GM12878 (cell line): Measurements from ENCODE around the gene SCP2. TPM values are rescaled to one million over a fixed set of nuclear protein-coding genes. Genes with fewer than 3 reads are reported as not detected.
A peak's percentile ranks its signal among the peaks of the same experiment; 100 is the strongest.

Experiments used
- ATF2 ChIP-seq: IDR thresholded peaks from 2 replicates; pipeline ENCODE4 v1.6.1; 2012; ENCODE audit warnings: low read length, inconsistent platforms
- ETV6 ChIP-seq, 2 experiments: fragments of 450-650 bp in 1 of 2; IDR thresholded peaks in 1 of 2; conservative IDR thresholded peaks in 1 of 2; 2 replicates each; pipeline ENCODE4 v1.6.1; 2014; ENCODE audit warnings: antibody characterized with exemption in 1 of 2, borderline replicate concordance in 1 of 2, low read depth in 1 of 2, mild to moderate bottlenecking in 1 of 2, moderate library complexity in 1 of 2
- MLLT1 ChIP-seq: fragments of 450-650 bp; IDR thresholded peaks from 2 replicates; pipeline ENCODE4 v1.6.1; 2016; ENCODE audit warnings: mild to moderate bottlenecking
- MXI1 ChIP-seq: fragments of 150-350 bp; IDR thresholded peaks from 2 replicates; pipeline ENCODE4 v1.6.1; 2011; ENCODE audit warnings: low read depth, mild to moderate bottlenecking, inconsistent platforms, low read length, improper control_type of control experiment
- NR2C2 ChIP-seq: IDR thresholded peaks from 2 replicates; pipeline ENCODE4 v1.6.1; 2011; ENCODE audit warnings: borderline replicate concordance, low read depth; ENCODE audit not compliant: control insufficient read depth, insufficient read length
- PKNOX1 ChIP-seq: fragments of 450-650 bp; IDR thresholded peaks from 2 replicates; pipeline ENCODE4 v1.6.1; 2016; ENCODE audit warnings: mild to moderate bottlenecking
- TAF1 ChIP-seq: IDR thresholded peaks from 2 replicates; pipeline ENCODE4 v1.6.1; 2011; ENCODE audit warnings: mild to moderate bottlenecking, low read depth, low read length, borderline replicate concordance
- YY1 ChIP-seq: IDR thresholded peaks from 2 replicates; pipeline ENCODE4 v1.6.1; 2011; ENCODE audit warnings: low read depth, mild to moderate bottlenecking, low read length
- ZBED1 ChIP-seq: IDR thresholded peaks from 2 replicates; pipeline ENCODE4 v1.6.1; 2016; ENCODE audit warnings: borderline replicate concordance
- polyA plus RNA-seq, 11 experiments: library from polyadenylated mRNA; depleted of rRNA in 4 of 11; unstranded in 6 of 11; stranded (reverse) in 5 of 11; fragments of >200 nt; fragmentation: Nextera tagmentation in 4 of 11; fragmentation: Illumina TruSeq in 1 of 11; extraction: Ambion mirVana in 4 of 11; extraction: Trizol in 1 of 11; gene quantifications; 1 replicate in 1 of 11; 2 replicates in 10 of 11; pipeline versions ENCODE4 v1.2.1 to v1.2.3, GENCODE V29; 2011 to 2016; ENCODE audit warnings: inconsistent platforms in 2 of 11, missing spikeins in 2 of 11, low read depth in 1 of 11
- total RNA-seq, 4 experiments: library from RNA; depleted of rRNA in 3 of 4; stranded (reverse); fragments of >200 nt in 3 of 4; fragmentation: Illumina TruSeq in 1 of 4; extraction: Trizol in 1 of 4; gene quantifications; 2 replicates each; pipeline versions ENCODE4 v1.2.1 to v1.2.3, GENCODE V29; 2013 to 2021
- TF ChIP-seq, protein P1 (sequence below): fragments of 450-650 bp; conservative IDR thresholded peaks from 2 replicates; pipeline ENCODE4 v1.6.1; 2017; ENCODE audit warnings: mild to moderate bottlenecking, moderate library complexity
- TF ChIP-seq, protein P2 (sequence below): IDR thresholded peaks from 2 replicates; pipeline ENCODE4 v1.6.1; 2012; ENCODE audit warnings: low read depth, low read length, improper control_type of control experiment
- TF ChIP-seq, protein P3 (sequence below): fragments of 450-650 bp; IDR thresholded peaks from 2 replicates; pipeline ENCODE4 v1.6.1; 2017; ENCODE audit warnings: low read depth, mild to moderate bottlenecking, moderate library complexity

Gene SCP2
- total and polyA plus RNA-seq, 10 of the 15 experiments (the other 5 are each of a cell fraction or from before 2014, with no cell fraction given): 74.3 to 327 (median 127) TPM

DNA sequence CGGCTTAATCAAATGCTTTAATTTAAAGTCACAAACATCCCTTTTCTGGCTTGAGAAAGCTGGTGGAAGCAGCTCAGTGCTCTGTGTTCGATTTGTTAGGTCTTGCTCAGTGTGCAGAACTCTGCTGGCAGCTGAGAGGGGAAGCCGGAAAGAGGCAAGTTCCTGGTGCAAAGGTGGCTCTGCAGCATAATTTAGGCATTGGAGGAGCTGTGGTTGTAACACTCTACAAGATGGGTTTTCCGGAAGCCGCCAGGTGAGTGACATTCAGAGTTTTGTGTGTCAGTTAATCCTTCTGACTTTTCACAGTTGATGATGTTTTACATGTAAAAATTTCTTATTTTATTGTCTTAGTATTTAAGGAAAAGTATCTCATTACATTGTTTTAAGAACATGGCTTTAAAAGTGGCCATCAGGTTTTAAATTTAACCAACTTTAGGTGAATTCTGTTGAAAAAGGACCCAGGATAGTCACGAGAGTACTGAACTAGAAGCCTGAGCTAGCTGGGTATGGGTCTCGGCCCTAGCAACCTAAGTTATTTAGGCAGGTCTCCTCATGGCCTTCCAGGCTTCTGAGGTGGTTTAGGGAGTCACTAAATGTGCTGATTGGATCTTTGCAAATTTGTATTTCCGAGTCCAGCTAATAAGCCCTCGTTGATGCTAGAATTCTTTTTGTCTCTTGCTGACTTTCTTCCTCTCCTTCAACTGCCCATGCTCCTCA, 87.9 kb downstream of the SCP2 start (continued):
- TF ChIP-seq MLLT1 (peak; percentile 100), ETV6 (conservative IDR thresholded peaks at IDR 0.05 in 1 of 2, IDR thresholded peaks at IDR 0.05 in 1 of 2; ENCODE audit: borderline replicate concordance in 1 of 2, low read depth in 1 of 2) (0 out of 4 replicates have a peak, but pooled peaks of 1 of the 2 experiments have one; percentile 49), TAF1 (peak; percentile 84), YY1 (peak; percentile 86), ATF2 (no peak; the same call in 1 of the 2 replicates), MXI1 (peak; percentile 87), PKNOX1 (peak; percentile 85), NR2C2 (peak; percentile 92), ZBED1 (no peak)
- TF ChIP-seq, protein P1, sequence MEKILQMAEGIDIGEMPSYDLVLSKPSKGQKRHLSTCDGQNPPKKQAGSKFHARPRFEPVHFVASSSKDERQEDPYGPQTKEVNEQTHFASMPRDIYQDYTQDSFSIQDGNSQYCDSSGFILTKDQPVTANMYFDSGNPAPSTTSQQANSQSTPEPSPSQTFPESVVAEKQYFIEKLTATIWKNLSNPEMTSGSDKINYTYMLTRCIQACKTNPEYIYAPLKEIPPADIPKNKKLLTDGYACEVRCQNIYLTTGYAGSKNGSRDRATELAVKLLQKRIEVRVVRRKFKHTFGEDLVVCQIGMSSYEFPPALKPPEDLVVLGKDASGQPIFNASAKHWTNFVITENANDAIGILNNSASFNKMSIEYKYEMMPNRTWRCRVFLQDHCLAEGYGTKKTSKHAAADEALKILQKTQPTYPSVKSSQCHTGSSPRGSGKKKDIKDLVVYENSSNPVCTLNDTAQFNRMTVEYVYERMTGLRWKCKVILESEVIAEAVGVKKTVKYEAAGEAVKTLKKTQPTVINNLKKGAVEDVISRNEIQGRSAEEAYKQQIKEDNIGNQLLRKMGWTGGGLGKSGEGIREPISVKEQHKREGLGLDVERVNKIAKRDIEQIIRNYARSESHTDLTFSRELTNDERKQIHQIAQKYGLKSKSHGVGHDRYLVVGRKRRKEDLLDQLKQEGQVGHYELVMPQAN: 0 out of 2 replicates have a peak, but pooled peaks have one; percentile 38
- TF ChIP-seq, protein P2, sequence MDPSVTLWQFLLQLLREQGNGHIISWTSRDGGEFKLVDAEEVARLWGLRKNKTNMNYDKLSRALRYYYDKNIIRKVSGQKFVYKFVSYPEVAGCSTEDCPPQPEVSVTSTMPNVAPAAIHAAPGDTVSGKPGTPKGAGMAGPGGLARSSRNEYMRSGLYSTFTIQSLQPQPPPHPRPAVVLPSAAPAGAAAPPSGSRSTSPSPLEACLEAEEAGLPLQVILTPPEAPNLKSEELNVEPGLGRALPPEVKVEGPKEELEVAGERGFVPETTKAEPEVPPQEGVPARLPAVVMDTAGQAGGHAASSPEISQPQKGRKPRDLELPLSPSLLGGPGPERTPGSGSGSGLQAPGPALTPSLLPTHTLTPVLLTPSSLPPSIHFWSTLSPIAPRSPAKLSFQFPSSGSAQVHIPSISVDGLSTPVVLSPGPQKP: peak; percentile 72; the same call in 1 of the 2 replicates
- TF ChIP-seq, protein P3, sequence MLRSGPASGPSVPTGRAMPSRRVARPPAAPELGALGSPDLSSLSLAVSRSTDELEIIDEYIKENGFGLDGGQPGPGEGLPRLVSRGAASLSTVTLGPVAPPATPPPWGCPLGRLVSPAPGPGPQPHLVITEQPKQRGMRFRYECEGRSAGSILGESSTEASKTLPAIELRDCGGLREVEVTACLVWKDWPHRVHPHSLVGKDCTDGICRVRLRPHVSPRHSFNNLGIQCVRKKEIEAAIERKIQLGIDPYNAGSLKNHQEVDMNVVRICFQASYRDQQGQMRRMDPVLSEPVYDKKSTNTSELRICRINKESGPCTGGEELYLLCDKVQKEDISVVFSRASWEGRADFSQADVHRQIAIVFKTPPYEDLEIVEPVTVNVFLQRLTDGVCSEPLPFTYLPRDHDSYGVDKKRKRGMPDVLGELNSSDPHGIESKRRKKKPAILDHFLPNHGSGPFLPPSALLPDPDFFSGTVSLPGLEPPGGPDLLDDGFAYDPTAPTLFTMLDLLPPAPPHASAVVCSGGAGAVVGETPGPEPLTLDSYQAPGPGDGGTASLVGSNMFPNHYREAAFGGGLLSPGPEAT: peak; percentile 95
- TF ChIP-seq, all 136 proteins: peak for 45
